ENCODE data around the gene NYAP2. TPM values are rescaled to one million over a fixed set of nuclear protein-coding genes. Genes with fewer than 3 reads are reported as not detected.

The NYAP2 gene
- total RNA-seq, 1 experiment from 2014 or later: not detected

DNA sequence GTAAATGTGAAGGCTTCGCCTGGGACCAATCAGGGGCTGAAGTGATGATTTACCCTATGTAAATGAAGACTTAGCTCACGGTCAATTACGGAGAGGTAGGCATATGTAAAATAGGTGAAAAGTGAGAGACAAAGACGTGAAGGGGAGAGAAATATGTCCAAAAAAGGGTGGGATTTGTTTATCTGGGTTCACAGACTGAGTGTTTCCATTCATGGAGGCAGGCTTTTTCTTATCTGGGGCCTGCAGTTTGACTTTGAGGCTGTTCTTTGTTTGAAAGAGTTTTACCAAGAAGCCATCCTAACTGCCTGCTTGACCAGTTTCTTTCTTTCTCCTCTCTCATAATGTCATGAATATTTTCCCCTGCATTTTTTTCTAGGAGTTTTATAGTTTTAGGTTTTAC, 202.7 kb downstream of the NYAP2 start:
- Mint-ChIP-seq H3K36me3 (peaks cover 5% of the 10 kb centered on the region), H3K27me3 (ENCODE audit: low read depth) (no peaks in the 10 kb centered on the region), H3K4me1 (no peaks in the 10 kb centered on the region), H3K9me3 (peaks cover 19% of the 10 kb centered on the region), H3K4me3 (no peak overlapping the region), H3K27ac (no peak overlapping the region)
- CTCF ChIA-PET: no interaction called here
- no peak for ATAC-seq
- DNase-seq (ENCODE audit: low spot score): no peak
- POLR2A ChIA-PET: no interaction called here
- TF ChIP-seq, protein P1, sequence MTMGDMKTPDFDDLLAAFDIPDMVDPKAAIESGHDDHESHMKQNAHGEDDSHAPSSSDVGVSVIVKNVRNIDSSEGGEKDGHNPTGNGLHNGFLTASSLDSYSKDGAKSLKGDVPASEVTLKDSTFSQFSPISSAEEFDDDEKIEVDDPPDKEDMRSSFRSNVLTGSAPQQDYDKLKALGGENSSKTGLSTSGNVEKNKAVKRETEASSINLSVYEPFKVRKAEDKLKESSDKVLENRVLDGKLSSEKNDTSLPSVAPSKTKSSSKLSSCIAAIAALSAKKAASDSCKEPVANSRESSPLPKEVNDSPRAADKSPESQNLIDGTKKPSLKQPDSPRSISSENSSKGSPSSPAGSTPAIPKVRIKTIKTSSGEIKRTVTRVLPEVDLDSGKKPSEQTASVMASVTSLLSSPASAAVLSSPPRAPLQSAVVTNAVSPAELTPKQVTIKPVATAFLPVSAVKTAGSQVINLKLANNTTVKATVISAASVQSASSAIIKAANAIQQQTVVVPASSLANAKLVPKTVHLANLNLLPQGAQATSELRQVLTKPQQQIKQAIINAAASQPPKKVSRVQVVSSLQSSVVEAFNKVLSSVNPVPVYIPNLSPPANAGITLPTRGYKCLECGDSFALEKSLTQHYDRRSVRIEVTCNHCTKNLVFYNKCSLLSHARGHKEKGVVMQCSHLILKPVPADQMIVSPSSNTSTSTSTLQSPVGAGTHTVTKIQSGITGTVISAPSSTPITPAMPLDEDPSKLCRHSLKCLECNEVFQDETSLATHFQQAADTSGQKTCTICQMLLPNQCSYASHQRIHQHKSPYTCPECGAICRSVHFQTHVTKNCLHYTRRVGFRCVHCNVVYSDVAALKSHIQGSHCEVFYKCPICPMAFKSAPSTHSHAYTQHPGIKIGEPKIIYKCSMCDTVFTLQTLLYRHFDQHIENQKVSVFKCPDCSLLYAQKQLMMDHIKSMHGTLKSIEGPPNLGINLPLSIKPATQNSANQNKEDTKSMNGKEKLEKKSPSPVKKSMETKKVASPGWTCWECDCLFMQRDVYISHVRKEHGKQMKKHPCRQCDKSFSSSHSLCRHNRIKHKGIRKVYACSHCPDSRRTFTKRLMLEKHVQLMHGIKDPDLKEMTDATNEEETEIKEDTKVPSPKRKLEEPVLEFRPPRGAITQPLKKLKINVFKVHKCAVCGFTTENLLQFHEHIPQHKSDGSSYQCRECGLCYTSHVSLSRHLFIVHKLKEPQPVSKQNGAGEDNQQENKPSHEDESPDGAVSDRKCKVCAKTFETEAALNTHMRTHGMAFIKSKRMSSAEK (CRISPR knock-in tag; IDR thresholded peaks at IDR 0.05; ENCODE audit: borderline replicate concordance): no peak
- TF ChIP-seq ZNF219 (CRISPR knock-in tag; IDR thresholded peaks at IDR 0.05; ENCODE audit: borderline replicate concordance) (no peak), GABPB1 (CRISPR knock-in tag; IDR thresholded peaks at IDR 0.05) (no peak)
- TF ChIP-seq, protein P2, sequence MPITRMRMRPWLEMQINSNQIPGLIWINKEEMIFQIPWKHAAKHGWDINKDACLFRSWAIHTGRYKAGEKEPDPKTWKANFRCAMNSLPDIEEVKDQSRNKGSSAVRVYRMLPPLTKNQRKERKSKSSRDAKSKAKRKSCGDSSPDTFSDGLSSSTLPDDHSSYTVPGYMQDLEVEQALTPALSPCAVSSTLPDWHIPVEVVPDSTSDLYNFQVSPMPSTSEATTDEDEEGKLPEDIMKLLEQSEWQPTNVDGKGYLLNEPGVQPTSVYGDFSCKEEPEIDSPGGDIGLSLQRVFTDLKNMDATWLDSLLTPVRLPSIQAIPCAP (CRISPR knock-in tag; IDR thresholded peaks at IDR 0.05): no peak

DNA sequence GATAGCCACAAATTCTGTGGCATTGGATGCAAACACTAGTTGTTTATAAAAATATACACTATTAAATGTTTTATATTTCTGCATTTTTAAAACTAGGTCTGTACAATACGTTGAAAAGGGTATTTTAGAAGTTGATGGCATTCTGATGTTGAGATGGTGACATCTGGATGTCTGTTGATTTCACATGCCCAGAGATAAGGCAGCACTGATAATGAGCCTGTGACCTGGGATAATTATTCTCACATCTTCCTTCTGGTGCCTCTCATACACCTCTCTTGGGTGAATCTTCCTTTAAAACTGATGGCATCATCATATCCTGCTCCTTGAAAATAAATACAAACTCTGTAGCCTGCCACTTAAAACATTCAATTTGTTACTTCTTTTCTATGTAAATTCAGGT, 208.6 kb downstream of the NYAP2 start:
- ChIA-PET POLR2A (no interaction called here), CTCF (no interaction called here)
- Mint-ChIP-seq H3K4me1 (no peaks in the 10 kb centered on the region), H3K4me3 (no peak overlapping the region), H3K27ac (no peak overlapping the region), H3K36me3 (no peaks in the 10 kb centered on the region), H3K9me3 (0 out of 2 replicates have a peak, but pooled peaks cover 3% of the 10 kb centered on the region), H3K27me3 (ENCODE audit: low read depth) (no peaks in the 10 kb centered on the region)
- no peak for TF ChIP-seq CBFB (CRISPR knock-in tag; IDR thresholded peaks at IDR 0.05; ENCODE audit: low read depth)
- TF ChIP-seq RORB (CRISPR knock-in tag; IDR thresholded peaks at IDR 0.05): no peak
- no peak for TF ChIP-seq MXD4 (CRISPR knock-in tag; IDR thresholded peaks at IDR 0.05; ENCODE audit: borderline replicate concordance)
- TF ChIP-seq GRHL2 (CRISPR knock-in tag; IDR thresholded peaks at IDR 0.05; ENCODE audit: insufficient replicate concordance, severe bottlenecking): no peak
- TF ChIP-seq ZBTB21 (CRISPR knock-in tag; IDR thresholded peaks at IDR 0.05; ENCODE audit: borderline replicate concordance): no peak
- TF ChIP-seq ZNF121 (CRISPR knock-in tag; IDR thresholded peaks at IDR 0.05): no peak
- no peak for TF ChIP-seq SP1 (CRISPR knock-in tag; conservative IDR thresholded peaks at IDR 0.05)
- TF ChIP-seq ZNF396 (CRISPR knock-in tag; IDR thresholded peaks at IDR 0.05; ENCODE audit: borderline replicate concordance): no peak
- no peak for DNase-seq (ENCODE audit: low spot score)
- ATAC-seq: no peak

DNA sequence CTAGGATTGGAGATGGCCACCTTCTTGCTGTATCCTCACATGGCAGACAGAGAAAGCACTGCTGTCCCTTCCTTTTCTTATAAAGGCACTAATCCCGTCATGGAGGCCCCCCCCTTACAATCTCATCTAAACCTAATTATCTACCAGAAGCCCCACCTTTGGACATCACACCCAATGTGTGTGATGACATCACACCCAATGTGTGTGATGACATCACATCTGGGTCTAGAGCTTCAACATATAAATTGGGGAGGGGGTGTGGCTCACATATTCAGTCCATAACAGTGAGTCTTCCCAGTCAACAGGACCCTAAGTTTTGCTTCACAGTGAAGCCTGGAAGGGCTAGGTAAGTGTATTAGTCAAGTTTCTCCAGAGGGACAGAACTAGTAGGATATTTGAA, 213.1 kb downstream of the NYAP2 start:
- ATAC-seq: no peak
- DNase-seq (ENCODE audit: low spot score): no peak
- H3K27me3 Mint-ChIP-seq (ENCODE audit: low read depth): no peaks in the 10 kb centered on the region
- H3K9me3 Mint-ChIP-seq: 0 out of 2 replicates have a peak, but pooled peaks cover 3% of the 10 kb centered on the region
- no peak overlapping the region for H3K4me3 Mint-ChIP-seq
- no peaks in the 10 kb centered on the region for H3K36me3 Mint-ChIP-seq
- POLR2A ChIA-PET: no interaction called here
- H3K4me1 Mint-ChIP-seq: peaks cover 6% of the 10 kb centered on the region; the same call in 1 of the 2 replicates
- H3K27ac Mint-ChIP-seq: no peak overlapping the region
- CTCF ChIA-PET: no interaction called here
- no peak for TF ChIP-seq GTF2I (CRISPR knock-in tag; conservative IDR thresholded peaks at IDR 0.05)
- no peak for TF ChIP-seq TP53 (CRISPR knock-in tag; IDR thresholded peaks at IDR 0.05)
- no peak for TF ChIP-seq ZNF138 (CRISPR knock-in tag; conservative IDR thresholded peaks at IDR 0.05)
- TF ChIP-seq FOXP1 (CRISPR knock-in tag; IDR thresholded peaks at IDR 0.05; ENCODE audit: borderline replicate concordance): no peak
- TF ChIP-seq, protein P3, sequence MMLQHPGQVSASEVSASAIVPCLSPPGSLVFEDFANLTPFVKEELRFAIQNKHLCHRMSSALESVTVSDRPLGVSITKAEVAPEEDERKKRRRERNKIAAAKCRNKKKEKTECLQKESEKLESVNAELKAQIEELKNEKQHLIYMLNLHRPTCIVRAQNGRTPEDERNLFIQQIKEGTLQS (CRISPR knock-in tag; conservative IDR thresholded peaks at IDR 0.05): no peak
- TF ChIP-seq RORB (CRISPR knock-in tag; IDR thresholded peaks at IDR 0.05): no peak
- no peak for TF ChIP-seq ESRRA (CRISPR knock-in tag; IDR thresholded peaks at IDR 0.05; ENCODE audit: borderline replicate concordance)
- no peak for TF ChIP-seq ATF1 (CRISPR knock-in tag; IDR thresholded peaks at IDR 0.05)
- TF ChIP-seq, protein P4, sequence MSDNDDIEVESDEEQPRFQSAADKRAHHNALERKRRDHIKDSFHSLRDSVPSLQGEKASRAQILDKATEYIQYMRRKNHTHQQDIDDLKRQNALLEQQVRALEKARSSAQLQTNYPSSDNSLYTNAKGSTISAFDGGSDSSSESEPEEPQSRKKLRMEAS (CRISPR knock-in tag; IDR thresholded peaks at IDR 0.05): no peak
- TF ChIP-seq, protein P5, sequence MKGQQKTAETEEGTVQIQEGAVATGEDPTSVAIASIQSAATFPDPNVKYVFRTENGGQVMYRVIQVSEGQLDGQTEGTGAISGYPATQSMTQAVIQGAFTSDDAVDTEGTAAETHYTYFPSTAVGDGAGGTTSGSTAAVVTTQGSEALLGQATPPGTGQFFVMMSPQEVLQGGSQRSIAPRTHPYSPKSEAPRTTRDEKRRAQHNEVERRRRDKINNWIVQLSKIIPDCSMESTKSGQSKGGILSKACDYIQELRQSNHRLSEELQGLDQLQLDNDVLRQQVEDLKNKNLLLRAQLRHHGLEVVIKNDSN (CRISPR knock-in tag; IDR thresholded peaks at IDR 0.05): no peak
- TF ChIP-seq, protein P6, sequence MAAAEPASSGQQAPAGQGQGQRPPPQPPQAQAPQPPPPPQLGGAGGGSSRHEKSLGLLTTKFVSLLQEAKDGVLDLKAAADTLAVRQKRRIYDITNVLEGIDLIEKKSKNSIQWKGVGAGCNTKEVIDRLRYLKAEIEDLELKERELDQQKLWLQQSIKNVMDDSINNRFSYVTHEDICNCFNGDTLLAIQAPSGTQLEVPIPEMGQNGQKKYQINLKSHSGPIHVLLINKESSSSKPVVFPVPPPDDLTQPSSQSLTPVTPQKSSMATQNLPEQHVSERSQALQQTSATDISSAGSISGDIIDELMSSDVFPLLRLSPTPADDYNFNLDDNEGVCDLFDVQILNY (CRISPR knock-in tag; IDR thresholded peaks at IDR 0.05): no peak
- no peak for TF ChIP-seq ZNF121 (CRISPR knock-in tag; IDR thresholded peaks at IDR 0.05)

Data from WTC11 (cell line).